ENCODE results near the gene KLHL40. TPM values are rescaled to one million over a fixed set of nuclear protein-coding genes. Genes with fewer than 3 reads are reported as not detected.

Gene KLHL40
- total and polyA plus RNA-seq, 9 donors: 86.0 to 176 (median 124) TPM

DNA sequence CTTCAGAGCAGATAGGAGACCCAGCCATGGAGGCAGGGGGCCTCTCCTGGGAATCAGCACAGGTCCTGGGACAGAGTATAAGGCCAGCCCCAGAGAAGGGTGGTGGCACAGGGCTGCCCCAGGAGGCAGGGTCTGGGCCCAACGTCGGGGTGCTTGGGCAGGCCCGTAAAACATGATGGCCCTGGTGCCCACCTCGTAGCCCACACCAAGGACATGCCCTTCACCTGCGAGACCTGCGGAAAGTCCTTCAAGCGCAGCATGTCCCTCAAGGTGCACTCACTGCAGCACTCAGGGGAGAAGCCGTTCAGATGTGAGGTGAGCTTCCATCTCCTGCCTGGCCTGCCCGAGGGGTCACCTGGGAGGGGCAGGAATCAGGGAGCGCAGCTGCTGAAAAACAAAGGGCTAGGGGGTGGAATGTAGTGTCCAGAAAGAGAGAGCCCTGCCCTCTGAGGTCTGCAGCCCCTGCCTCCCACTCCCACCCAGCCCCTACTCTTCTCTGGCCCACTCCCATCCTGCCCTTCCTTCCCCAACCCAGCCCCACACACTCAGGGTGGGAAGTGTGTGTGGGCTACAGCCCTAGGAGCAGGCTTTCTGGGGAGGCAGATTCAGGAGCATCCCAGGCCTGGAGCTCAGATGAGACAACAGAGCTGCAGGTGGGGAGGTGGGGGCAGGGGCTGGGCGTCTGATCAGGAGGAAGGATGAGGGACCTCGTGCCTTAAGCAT lies 22.4 kb upstream of the KLHL40 start:
- peaks cover 36% of the 10 kb centered on the region for H3K36me3 ChIP-seq (ENCODE audit: control insufficient read depth, insufficient read depth, low read length)
- no peak overlapping the region for H3K27ac ChIP-seq (ENCODE audit: low read length)
- DNase-seq: no peak
- no peaks in the 10 kb centered on the region for H3K27me3 ChIP-seq (ENCODE audit: control insufficient read depth, insufficient read depth, low read length)
- peaks cover 39% of the 10 kb centered on the region for H3K4me1 ChIP-seq (ENCODE audit: control insufficient read depth, insufficient read depth, low read length)
- WGBS (ENCODE audit: insufficient coverage): 90% methylated on average over 9 of the region's 12 CpGs
- no peak overlapping the region for H3K4me3 ChIP-seq (ENCODE audit: low read length)
- H3K9me3 ChIP-seq (replicated peaks; ENCODE audit: control insufficient read depth, low read depth, low read length): no peaks in the 10 kb centered on the region

DNA sequence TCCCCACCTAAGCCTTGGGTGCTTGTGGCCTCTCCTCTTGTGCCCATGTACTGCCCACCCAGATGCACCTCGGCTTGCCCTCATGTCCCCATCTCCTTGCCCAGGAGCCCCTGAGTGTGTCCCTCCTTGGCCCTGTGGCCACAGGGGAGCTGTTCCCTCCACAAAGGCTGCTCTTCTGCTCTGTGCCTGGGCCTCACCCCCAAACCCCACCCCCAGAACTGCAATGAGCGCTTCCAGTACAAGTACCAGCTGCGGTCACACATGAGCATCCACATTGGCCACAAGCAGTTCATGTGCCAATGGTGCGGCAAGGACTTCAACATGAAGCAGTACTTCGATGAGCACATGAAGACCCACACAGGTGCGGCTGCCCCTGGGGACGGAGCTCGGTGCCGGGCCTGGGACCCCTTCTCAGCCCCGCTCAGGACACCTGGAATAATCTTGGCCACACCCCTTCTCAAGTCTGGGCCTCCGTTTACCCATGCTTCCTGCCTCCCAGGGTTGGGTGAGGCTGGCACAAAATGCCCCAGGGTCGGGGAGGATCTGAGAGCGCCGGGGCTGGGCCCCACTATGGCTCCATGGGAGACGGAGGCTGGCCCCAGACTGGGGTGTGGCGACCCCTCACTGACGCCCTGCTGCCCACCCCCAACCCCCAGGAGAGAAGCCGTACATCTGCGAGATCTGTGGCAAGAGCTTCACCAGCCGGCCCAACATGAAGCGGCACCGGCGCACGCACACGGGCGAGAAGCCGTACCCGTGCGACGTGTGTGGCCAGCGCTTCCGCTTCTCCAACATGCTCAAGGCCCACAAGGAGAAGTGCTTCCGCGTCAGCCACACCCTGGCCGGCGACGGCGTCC lies 21.5 kb upstream of the KLHL40 start:
- WGBS (ENCODE audit: insufficient coverage): 79% methylated on average over 32 of the region's 38 CpGs
- H3K4me1 ChIP-seq (ENCODE audit: control insufficient read depth, insufficient read depth, low read length): peaks cover 39% of the 10 kb centered on the region
- H3K4me3 ChIP-seq (ENCODE audit: low read length): no peak overlapping the region
- no peak for DNase-seq
- H3K36me3 ChIP-seq (ENCODE audit: control insufficient read depth, insufficient read depth, low read length): peaks cover 31% of the 10 kb centered on the region
- H3K27ac ChIP-seq (ENCODE audit: low read length): no peak overlapping the region
- H3K27me3 ChIP-seq (ENCODE audit: control insufficient read depth, insufficient read depth, low read length): no peaks in the 10 kb centered on the region
- no peaks in the 10 kb centered on the region for H3K9me3 ChIP-seq (replicated peaks; ENCODE audit: control insufficient read depth, low read depth, low read length)

DNA sequence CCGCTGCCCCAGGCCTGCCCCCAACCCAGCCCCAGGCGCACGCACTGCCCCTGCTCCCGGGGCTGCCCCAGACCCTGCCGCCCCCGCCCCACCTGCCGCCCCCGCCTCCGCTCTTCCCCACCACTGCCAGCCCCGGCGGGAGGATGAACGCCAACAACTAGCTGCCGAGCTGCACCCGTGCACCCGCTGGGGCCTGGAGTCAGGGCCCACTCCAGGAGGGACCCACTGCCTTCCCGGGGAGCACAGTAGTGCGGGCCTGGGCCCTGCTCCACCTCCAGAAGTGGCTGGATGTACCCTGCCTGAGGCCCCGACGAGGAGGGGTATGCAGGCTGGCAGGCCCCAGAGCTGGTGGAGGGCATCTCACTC lies 20.9 kb upstream of the KLHL40 start:
- no peak for DNase-seq
- Histone ChIP-seq H3K36me3 (ENCODE audit: control insufficient read depth, insufficient read depth, low read length) (peaks cover 26% of the 10 kb centered on the region), H3K27ac (ENCODE audit: low read length) (no peak overlapping the region), H3K27me3 (ENCODE audit: control insufficient read depth, insufficient read depth, low read length) (no peaks in the 10 kb centered on the region), H3K4me1 (ENCODE audit: control insufficient read depth, insufficient read depth, low read length) (peaks cover 40% of the 10 kb centered on the region), H3K9me3 (replicated peaks; ENCODE audit: control insufficient read depth, low read depth, low read length) (no peaks in the 10 kb centered on the region), H3K4me3 (ENCODE audit: low read length) (no peak overlapping the region)
- 71% methylated on average over 8 of the region's 19 CpGs for WGBS (ENCODE audit: insufficient coverage)

DNA sequence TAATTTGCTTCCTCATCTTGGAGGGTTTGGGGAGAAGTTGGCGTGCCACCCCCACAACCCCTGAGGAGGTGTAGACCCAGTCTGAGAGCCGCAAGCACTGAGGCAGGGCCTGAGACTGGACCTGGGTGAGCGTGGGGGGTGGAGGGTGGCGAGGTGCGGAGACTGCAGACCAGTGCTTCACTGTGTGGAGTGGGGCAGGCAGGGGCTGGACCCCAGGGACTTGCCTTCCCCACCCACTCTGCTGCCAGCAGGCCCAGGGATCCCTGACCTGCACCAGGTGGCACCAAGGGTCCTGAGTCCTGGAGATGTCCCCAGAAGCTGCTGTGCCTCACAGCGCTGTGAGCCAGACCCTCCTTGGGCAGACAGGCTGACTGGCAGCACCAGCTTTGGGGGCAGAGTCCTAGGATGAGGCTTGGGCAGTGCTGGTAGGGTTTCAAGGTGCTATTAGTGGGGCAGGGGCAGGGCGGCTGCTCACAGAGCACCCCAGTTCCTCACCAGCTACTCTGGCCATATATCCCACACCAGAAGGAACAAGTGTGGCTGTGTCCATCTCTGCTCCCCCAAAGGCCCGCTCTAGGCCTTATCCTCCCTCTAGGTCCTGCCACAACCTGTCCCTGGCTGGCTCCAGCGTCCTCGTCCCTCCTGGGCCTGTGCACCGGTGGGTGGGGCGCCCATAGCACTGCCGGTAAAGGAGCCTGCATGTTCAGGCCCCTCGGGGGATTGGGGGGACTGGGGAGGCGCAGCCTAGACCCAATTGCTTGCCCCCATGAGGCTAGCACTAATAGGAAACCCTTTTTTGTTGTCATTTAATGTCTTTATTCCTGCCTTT lies 20.1 kb upstream of the KLHL40 start:
- DNase-seq: no peak
- 74% methylated on average over 7 of the region's 15 CpGs for WGBS (ENCODE audit: insufficient coverage)
- Histone ChIP-seq H3K27ac (ENCODE audit: low read length) (no peak overlapping the region), H3K4me3 (ENCODE audit: low read length) (no peak overlapping the region), H3K4me1 (ENCODE audit: control insufficient read depth, insufficient read depth, low read length) (peaks cover 40% of the 10 kb centered on the region), H3K27me3 (ENCODE audit: control insufficient read depth, insufficient read depth, low read length) (no peaks in the 10 kb centered on the region), H3K36me3 (ENCODE audit: control insufficient read depth, insufficient read depth, low read length) (peaks cover 18% of the 10 kb centered on the region), H3K9me3 (replicated peaks; ENCODE audit: control insufficient read depth, low read depth, low read length) (no peaks in the 10 kb centered on the region)

DNA sequence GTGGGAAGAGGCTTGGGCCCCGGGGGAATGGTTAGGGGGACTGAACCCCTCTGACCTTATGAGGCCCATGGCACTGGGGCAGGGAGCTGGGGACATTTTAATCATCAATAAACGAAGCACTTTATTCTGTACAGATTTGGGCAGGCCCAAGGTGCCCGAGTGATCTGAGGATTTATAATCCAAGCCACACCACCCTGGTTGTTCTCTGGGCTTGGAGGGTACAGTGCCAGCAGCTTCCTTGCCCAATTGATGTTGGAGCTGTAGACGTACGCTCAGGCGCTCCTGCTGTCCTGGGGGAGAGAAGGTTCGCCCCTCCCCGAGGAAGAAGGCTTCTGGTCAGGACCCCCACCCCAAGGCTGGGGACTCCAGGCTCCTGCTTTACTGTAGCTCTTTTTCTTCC lies 19.3 kb upstream of the KLHL40 start:
- Histone ChIP-seq H3K27me3 (ENCODE audit: control insufficient read depth, insufficient read depth, low read length) (no peaks in the 10 kb centered on the region), H3K4me1 (ENCODE audit: control insufficient read depth, insufficient read depth, low read length) (peaks cover 40% of the 10 kb centered on the region), H3K9me3 (replicated peaks; ENCODE audit: control insufficient read depth, low read depth, low read length) (no peaks in the 10 kb centered on the region), H3K4me3 (ENCODE audit: low read length) (no peak overlapping the region), H3K36me3 (ENCODE audit: control insufficient read depth, insufficient read depth, low read length) (peaks cover 12% of the 10 kb centered on the region), H3K27ac (ENCODE audit: low read length) (no peak overlapping the region)
- WGBS (ENCODE audit: insufficient coverage): 74% methylated on average over 6 of the region's 8 CpGs
- DNase-seq: no peak

DNA sequence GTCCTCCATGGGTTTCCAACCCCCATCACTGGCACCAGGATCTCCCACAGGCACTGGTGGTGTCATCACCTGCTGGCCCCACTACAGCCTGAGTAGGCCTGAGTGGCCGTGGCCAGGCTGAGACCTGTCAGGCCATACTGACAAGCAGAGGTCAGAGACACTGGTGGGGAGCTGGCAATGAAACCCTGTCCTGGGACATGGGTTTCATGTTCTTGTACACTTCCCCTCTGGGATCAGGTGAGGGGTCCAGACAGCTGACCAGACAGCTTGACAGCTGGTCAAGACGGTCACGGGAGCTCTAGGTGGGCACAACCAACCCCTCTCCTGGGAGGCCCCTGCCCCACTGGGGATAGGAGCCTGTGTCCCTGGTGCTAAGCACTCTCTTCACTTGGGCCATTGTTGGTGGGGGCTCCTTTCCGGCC lies 18.7 kb upstream of the KLHL40 start:
- H3K36me3 ChIP-seq (ENCODE audit: control insufficient read depth, insufficient read depth, low read length): peaks cover 6% of the 10 kb centered on the region
- H3K4me1 ChIP-seq (ENCODE audit: control insufficient read depth, insufficient read depth, low read length): peaks cover 38% of the 10 kb centered on the region
- H3K27ac ChIP-seq (ENCODE audit: low read length): peak overlapping the region; percentile 6
- no peak overlapping the region for H3K4me3 ChIP-seq (ENCODE audit: low read length)
- whole genome bisulfite sequencing (ENCODE audit: insufficient coverage): 37% methylated on average over 2 of the region's 4 CpGs
- H3K27me3 ChIP-seq (ENCODE audit: control insufficient read depth, insufficient read depth, low read length): no peaks in the 10 kb centered on the region
- no peaks in the 10 kb centered on the region for H3K9me3 ChIP-seq (replicated peaks; ENCODE audit: control insufficient read depth, low read depth, low read length)
- no peak for DNase-seq

DNA sequence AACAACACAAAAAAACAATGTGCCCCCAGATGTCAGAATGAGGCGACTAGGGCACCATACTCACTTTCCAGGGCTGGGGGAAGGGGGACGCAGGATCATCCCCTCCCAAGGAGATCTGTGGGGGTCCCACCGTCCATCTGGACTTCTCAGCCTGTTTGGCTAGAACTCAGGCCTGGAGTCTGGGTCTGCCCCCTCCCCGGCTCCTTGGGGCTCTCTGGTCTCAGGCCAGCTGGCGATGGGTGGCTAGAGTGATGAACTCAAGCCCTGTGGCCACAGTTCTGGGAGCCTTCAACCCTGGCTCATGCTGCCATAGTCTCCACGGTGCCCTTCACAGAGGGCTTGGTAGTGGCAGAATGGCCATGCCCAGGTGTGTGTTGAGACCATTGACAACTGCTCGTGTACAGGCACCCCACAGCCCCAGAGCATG lies 18.2 kb upstream of the KLHL40 start:
- Histone ChIP-seq H3K9me3 (replicated peaks; ENCODE audit: control insufficient read depth, low read depth, low read length) (no peaks in the 10 kb centered on the region), H3K36me3 (ENCODE audit: control insufficient read depth, insufficient read depth, low read length) (peaks cover 1% of the 10 kb centered on the region), H3K4me1 (ENCODE audit: control insufficient read depth, insufficient read depth, low read length) (peaks cover 37% of the 10 kb centered on the region), H3K27me3 (ENCODE audit: control insufficient read depth, insufficient read depth, low read length) (no peaks in the 10 kb centered on the region), H3K4me3 (ENCODE audit: low read length) (no peak overlapping the region), H3K27ac (ENCODE audit: low read length) (no peak overlapping the region)
- no peak for DNase-seq
- 57% methylated on average over 5 of the region's 7 CpGs for WGBS (ENCODE audit: insufficient coverage)

DNA sequence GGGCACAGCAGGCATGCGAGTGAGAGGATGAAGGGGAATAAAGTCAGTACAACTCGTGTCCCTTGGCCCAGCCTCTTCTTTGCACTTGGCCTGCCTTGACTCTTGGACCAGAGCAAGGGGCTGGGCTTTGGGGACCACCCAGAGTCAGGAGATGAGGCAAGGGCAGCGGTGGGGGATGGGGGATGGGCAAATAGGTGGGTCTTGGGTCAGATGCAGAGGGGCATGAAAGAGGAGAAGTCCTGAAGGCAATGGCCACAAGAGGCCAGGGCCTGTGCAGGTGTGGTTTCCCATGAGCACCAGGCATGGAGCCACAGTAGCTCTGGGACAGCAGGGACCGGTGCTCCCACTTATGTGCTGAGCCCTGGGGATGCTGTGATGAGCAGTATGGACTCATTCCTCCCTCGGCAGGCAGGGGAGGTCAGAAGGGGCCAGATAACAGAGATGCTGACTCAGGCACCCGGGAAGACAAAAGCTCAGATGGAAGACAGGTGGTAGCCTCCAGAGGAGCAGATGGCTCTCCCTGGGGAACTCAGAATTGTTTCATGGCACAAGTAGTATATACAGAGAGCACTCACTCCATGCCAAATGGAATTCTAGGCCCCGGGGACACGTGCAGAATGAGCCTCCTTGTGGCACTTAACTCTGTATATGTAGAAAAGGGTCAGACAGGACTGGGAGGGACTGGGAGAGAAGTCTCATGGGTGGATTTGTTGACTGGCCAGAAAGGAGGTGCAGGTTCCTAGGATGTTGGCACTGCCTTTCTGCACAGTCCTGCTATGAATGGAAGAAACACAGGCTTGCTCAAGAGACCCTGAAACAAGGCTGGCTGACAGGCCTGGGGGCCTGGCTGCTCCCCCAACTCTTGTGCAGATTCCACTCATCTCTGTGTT lies 17.6 kb upstream of the KLHL40 start:
- H3K36me3 ChIP-seq (ENCODE audit: control insufficient read depth, insufficient read depth, low read length): no peaks in the 10 kb centered on the region
- H3K27ac ChIP-seq (ENCODE audit: low read length): no peak overlapping the region
- H3K4me3 ChIP-seq (ENCODE audit: low read length): no peak overlapping the region
- peak; percentile 57 for DNase-seq
- 49% methylated on average over 4 of the region's 8 CpGs for WGBS (ENCODE audit: insufficient coverage)
- no peaks in the 10 kb centered on the region for H3K9me3 ChIP-seq (replicated peaks; ENCODE audit: control insufficient read depth, low read depth, low read length)
- H3K27me3 ChIP-seq (ENCODE audit: control insufficient read depth, insufficient read depth, low read length): no peaks in the 10 kb centered on the region
- H3K4me1 ChIP-seq (ENCODE audit: control insufficient read depth, insufficient read depth, low read length): peaks cover 37% of the 10 kb centered on the region

DNA sequence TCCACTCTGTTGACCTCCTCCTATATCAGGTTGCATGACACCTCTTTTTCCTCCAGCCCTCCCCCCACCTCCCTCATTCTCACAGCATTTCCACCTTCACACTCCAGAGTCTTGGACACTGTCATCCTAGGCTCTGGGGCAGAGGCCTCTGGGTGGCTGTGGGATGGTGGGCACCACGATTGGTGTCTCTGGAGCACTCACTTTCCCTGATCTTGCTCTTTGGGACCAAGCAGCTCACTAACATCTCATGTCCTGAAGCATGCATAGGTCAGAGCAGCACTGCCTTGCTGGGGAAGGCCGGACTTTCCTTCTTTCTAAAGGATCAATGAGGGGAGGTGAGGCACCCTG lies 16.9 kb upstream of the KLHL40 start:
- DNase-seq: no peak
- no peaks in the 10 kb centered on the region for H3K36me3 ChIP-seq (ENCODE audit: control insufficient read depth, insufficient read depth, low read length)
- H3K4me1 ChIP-seq (ENCODE audit: control insufficient read depth, insufficient read depth, low read length): peaks cover 37% of the 10 kb centered on the region
- H3K4me3 ChIP-seq (ENCODE audit: low read length): no peak overlapping the region
- H3K27ac ChIP-seq (ENCODE audit: low read length): no peak overlapping the region
- H3K9me3 ChIP-seq (replicated peaks; ENCODE audit: control insufficient read depth, low read depth, low read length): no peaks in the 10 kb centered on the region
- no CpG with 5 or more reads among the region's 2 CpGs for WGBS (ENCODE audit: insufficient coverage)
- H3K27me3 ChIP-seq (ENCODE audit: control insufficient read depth, insufficient read depth, low read length): no peaks in the 10 kb centered on the region
